HG03095 (cell line): ENCODE measurements around the gene CACNB4.

Source experiments
- ATAC-seq: cut with Tn5 transposase; IDR thresholded peaks from one replicate; pipeline ENCODE4 v1.9.1; 2021; ENCODE audit warnings: moderate library complexity; ENCODE audit not compliant: unreplicated experiment

CACNB4 gene

DNA sequence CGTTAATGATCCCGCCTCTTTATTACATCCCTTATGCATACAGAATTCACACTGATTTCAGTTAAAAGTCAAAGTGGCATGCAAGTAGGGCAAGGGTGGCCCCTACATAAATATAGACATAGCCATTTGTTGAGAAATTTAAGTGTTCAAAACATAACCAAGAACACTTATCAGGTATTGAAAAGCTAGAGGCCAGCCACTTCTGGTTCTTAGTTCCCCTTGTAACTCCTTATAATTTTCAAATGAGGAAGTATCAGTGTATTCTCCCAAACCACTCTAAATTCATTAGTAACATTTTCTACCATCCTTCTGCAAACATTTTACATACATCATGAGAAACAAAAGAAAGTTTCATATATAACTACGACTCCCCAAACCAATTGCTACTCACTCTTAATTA, 264.9 kb downstream of the CACNB4 start:
- peak; percentile 76 for ATAC-seq

DNA sequence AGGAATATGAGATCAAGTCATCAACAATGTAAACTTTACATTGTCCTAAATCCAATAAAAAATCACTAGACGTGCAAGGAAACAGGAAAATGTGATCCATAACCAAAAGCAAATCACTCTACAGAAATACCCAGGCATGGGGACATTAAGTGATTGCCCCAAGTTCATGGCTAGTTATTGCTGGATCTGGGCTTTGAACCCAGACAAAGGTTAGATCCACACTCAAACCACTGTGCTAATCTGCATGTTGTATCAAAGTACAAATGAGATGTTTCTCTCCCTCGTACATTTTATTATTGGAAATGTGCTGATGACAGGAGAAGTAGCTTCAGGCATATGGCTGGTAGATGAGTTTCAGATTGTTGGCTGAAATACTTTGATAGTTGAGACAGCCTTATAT, 267.9 kb downstream of the CACNB4 start:
- no peak for ATAC-seq

DNA sequence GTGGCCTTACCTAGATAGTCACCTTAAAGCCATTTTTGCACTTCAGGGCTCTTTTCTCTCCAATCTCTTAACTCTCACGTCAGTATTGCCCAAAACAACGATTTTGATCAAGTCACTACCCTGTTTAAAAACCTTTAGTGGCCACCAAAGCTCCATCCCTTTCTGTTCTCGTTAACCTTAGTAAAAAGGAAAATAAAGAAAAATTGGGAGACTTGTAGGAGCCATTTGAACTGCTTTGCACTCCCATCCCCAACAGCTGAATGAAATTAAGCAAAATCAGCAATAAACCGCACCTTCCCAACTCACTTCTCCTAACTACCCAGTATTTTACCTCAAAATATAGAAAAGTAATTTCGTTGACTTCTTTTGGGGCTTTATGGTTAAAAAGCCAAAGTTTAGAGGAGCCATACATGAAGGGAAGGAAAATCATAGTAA, 269.9 kb downstream of the CACNB4 start:
- ATAC-seq = no peak

DNA sequence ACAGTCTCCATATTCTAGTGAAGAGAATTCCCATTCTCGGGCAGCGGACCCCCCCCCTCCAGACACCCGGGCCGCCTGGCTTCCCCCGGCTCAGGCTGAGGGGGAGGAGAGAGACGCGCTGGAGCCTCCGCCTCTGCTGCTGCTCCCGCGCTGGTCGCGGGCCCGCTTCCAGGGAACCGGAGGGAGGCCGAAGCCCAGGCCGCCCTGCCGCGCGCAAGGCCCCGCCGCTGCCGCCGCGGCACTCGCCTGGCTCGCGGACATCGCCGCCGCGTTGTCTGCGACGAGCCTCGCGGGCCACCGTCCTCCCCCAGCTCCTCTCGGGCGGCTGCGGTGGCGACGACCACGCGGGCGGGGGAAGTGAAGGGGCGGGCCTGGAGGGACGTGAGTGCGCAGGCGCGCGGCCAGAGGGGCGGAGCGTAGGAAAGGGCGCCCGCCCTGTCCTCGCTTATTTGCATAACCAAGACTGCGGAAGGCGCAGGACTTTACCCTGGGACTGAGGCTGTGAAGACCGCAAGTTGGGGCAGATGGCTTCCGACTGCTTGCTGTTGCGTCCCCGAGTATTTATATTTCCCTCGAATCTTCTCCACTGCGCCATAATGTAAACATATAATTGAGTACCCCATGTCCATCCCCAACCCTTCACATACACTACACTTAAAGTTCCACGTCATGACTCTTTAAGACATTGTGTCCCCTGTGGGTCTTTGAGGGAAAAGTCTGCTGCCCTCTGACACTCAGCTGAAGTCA, 270.5 kb downstream of the CACNB4 start, which contains the start of gene ARL5A:
TSS of gene ARL5A (minus strand) at position 279 of the 747 bp plus-strand sequence. CDS start at position 34, 245 bp downstream.
- ATAC-seq = peak; percentile 96

DNA sequence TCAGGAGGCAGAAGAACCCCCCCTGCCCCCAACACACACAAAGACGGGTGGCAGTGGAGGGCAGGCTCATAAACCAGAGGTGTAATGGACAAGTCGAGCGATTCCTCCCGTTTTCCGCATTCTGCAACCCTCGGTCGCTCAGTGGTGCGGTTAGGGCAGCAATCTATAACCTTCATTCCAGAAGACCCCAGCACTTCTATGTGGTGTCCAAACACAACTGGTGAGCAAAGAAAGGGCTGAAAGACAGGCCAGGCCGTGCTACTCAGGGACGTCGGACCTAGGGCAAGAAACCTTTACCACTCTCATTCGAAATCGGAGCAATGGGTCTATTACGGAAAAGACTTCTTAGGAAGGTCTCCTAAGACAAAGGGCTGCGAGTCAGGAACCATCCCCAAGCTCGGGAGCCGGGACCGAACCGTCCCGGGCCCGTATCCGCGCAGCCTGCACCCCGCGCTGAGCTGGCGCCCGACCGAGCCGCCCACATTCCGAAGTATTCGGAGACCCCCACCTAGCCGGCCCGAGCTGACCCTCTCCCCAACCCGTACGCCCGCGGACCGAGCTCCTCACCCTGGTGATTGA, 271.2 kb downstream of the CACNB4 start:
- peak; percentile 16 for ATAC-seq

DNA sequence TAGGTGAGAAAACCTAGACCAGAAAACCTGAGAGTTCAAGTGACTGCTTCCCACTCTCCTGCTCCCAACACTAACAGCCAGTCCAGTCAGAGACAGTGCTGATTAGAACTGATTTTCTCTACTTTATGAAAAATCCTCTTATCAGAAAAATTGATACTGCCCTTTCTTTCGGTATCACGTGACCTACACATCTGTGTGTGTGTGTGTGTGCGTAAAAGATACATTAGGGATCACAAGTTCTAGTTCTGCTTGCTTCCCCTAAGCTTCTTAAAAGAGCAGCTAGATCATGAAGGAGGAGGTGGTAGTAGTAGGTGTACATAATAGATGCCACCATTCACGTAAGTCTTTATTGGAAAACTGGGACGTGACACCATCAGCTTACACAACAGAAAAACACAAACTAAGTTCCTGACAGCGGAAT, 272.1 kb downstream of the CACNB4 start:
- ATAC-seq = no peak

DNA sequence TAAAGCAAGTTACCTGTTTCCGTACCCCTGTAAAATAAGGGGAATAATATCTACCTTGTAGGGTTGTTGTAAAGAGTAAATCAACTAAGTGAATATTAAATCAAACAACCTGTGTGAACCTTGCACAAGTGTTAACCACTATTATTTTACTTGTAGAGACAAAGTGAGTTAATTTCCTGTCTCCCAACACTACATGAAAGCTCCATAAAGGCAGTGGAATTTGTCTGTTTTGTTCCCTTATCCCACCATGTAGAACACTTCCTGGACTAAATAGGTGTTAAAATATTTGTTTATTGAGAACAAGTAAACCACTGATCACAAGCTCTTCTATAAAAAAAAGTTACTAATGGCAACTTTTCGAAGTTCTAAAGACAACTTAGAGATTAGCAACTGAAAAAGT, 274.0 kb downstream of the CACNB4 start:
- no peak for ATAC-seq

DNA sequence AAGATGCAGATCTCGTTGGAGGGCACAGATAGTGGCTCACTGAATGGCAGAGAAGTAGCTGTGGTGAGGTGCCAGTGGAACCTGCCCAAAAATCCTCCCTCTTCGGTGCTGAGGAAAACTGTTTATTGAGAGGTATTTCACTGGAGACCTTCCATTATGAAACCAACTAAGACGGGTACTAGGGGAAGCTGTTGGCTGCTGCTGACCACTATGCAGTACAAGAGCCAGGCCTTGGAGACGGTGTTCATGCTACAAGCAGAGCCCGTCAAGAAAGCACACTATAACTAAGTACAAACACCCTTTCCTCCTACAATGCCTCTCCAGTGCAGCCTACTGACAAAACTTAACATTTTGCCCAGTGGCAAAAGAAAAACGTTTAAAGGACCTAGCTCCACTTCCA, 275.2 kb downstream of the CACNB4 start:
- no peak for ATAC-seq

DNA sequence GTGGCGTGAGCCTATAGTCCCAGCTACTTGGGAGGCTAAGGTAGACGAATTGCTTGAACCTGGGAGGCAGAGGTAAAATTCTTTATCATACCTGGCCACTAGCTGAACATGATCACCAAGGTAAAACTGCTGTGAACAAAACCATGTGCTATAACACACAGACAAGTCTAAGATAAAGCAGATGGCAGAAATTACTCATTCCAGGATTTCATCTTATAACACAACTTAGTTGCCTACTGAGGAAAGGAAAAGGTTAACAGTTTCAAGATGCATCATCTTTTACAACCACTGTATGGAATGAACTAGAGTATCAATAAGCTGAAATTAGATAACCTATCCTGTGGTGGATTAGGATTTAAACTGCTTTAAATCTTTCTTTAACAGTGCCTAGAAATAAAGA, 278.9 kb downstream of the CACNB4 start:
- ATAC-seq = no peak

DNA sequence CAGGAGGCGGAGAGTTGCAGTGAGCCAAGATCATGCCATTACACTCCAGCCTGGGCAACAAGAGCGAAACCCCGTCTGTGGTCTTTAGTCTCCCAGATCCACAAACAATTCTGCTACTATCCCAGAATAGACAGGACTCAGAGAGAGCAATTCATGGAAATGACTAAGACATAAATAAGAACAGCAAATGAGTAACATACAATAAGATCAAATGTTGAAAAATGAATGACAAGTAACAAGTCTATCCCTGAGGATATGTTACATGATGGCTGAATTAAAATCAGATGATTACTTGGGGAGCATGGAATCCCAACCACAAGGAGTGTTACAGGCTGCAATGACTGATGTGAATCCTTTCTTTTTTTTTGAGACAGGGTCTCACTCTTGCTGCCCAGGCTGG, 280.9 kb downstream of the CACNB4 start:
- no peak for ATAC-seq

DNA sequence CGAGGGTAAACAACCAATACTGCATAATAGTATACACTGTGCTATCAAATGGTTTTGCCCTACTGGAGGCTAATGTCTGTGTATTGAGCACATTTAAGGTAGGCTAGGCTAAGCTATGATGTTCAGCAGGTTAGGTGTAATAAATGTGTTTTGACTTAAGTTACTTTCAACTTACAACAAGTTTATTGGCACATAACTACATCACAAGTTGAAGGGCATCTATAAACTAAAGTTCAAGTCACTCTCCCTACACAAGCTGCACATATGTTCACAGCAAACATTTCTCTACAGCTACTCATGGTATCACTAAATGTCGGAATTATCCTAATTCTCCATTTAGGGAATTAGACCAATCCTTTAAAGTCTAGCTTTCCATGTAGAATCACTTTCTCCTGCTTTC, 282.0 kb downstream of the CACNB4 start:
- ATAC-seq = no peak

DNA sequence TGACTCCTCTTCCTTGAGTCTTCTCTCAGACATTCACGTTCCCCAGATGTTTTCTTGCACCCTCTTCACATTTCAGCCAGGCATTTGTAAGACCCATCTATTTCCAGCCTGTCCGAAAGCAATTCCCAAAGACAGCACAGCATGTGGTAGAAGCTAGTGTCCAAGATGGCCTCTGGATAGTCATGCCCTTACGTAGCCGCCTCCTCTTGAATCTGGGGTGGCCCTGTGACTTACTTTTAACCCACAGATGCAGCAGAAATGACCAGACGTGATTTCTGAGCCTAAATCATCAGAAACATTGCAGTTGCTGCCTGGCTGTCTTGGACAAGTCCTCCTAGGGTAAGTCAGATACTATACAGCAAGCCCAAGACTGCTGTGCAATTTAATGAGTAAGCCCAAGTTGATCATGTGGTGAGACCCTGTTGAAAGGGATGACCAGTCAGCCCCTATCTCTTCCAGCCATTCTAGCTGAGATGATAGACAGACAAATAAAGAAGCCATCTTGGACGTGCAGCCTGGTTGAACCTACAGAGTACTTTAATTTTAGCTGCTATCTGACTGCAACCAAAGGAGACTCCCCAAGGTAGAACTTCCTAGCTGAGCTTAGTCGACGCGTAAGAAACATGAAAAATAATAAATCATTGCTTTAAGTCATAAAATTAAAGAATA, 282.9 kb downstream of the CACNB4 start:
- no peak for ATAC-seq

DNA sequence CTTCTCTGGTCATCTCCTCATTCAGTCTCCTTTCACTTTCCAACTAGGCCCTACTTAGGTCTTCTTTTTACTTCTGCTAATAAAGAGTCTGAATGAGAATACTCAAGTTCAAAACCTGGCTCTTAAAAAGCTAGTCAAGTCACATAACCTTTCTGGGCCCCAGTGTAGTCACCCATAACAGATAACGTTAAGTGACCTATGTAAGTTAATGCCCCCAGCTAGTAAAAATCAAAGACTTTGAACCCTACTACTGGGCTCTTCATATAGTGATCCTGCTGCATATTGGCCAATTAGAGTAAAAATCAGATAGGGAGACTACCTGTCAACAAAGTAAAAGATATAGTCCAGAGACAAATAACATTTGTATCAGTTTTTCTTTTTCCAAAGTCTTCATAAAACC, 288.4 kb downstream of the CACNB4 start:
- no peak for ATAC-seq

DNA sequence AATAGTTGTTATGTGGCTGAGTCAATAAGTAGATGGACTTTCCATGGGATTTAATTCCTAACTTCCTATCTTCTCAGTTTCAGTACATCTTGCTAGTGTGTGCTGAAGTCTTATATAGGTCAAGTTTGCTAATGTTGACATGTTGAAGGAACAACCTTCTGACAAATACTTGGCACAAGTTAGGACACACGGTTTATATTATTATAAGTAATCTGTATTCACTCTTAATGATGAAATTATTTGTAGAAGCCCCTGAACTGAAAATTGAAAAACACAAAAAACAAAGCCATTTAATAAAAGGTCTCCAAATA, 289.8 kb downstream of the CACNB4 start:
- ATAC-seq = no peak

DNA sequence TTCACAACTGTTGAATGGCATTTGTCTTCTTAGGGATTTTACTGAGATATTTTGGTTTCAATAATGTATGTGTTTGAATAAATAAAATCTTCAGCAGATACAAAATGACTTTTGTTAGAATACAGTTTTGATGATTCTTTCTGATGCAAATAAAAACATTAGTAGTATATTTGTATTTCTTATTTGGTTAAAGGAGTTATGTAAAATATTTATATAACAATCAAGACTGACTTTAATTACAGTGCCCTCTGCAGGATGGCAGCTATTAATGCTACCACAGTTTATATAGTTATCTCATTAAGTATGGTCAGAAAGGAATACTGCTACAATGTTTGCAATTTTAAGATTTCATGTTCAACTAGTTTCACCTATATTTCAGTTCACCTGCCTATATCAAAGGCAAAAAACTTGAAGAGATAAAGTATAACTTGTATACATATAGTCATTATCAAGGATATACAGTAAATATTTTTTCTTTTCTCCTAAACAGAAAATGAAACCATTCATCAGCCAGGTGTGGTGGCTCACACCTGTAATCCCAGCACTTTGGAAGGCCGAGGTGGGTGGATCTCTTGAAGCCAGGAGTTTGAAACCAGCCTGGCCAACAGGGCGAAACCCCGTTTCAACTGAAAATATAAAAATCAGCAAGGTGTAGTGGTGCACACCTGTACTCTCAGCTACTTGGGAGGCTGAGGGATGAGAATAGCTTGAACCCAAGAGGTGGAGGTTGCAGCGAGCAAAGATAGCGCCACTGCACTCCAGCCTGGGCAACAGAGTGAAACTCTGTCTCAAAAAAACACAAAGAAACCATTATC, 290.4 kb downstream of the CACNB4 start:
- ATAC-seq = no peak

DNA sequence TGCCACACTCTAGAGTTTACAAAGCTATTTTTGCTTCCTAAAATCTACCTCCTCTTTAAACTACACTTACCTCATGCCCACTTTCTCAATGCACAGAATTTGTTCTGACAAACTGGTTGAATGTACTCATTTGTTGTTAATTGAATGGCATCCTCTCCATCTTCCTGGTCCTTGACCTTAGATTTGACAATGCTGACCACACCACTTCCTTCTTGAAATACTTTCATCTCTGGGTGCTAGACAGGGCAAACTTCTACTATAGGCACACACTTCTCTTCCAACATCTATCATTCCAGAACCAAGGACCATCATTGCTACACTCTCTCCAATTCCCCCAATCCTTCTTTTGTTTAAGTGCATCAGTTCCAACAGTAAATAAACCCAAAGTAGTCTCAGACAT, 292.9 kb downstream of the CACNB4 start:
- ATAC-seq = no peak

DNA sequence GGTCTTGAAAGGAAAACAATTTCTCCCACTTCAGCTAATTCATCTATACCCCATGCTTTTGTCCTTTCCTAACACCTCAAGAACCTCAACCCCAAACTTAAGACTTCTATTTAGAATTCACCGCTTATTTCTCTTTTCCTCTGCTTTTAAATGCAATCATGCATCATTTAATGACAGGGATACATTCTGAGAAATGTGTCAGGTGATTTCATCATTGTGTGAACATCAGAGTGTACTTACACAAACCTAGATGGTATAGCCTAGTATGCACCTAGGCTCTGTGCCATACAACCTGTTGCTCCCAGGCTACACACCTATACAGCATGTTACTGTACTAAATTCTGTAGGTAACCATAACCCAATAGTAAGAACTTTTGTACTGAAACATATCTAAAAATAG, 293.5 kb downstream of the CACNB4 start:
- no peak for ATAC-seq

DNA sequence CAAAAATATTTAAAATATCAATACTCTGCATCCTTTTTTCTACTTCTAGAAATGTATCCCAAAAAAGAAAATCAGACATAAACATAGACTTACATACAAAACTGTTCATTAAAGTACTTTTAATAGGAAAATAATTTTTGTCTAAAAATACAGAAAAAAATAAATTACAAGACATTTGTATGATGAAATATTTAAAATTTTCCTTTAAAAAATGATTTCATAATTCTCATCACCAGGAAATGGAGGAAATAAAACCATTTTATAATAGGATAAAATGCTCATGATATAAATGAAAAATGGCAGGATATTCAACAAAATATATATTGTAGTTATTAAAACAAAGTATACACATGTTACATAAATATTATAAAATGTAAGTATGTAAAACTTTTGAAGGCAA, 295.0 kb downstream of the CACNB4 start:
- no peak for ATAC-seq

DNA sequence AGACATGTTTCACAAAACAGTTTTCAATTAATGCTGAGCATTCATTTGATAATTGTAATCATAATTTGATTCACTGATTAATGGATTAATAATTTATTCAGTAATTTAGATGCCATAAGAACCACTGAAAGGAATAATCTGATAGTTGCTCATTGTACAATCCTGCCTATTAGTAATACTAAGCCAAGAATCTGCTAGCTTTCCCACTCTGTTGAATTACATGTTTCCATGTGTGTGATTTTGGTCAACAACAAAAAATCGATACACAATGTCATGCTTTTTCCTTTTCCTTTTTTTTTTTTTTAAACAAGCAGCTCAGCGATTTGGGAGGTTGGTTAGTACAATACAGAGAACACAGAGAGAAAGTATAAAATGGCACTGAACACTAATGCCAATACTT, 296.5 kb downstream of the CACNB4 start:
- no peak for ATAC-seq

DNA sequence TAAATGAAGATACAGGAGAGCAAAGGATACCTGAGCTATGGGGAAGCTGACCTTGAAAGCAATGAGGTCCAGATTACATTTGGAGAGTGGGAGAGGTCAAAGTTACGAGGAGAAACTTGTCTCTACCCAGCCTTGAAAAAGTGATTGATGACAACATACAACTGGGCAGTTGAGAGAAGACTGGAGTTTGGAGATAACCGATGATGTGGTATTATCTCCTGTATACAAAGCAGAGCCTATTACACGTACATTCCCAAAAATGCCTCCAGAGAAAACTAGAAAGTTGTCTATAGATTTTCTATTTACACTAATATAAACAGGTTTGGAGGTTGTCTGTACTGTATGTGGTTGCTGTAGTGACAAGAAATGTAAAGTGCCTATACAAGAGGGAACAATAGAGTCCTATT, 299.0 kb downstream of the CACNB4 start:
- ATAC-seq = no peak

DNA sequence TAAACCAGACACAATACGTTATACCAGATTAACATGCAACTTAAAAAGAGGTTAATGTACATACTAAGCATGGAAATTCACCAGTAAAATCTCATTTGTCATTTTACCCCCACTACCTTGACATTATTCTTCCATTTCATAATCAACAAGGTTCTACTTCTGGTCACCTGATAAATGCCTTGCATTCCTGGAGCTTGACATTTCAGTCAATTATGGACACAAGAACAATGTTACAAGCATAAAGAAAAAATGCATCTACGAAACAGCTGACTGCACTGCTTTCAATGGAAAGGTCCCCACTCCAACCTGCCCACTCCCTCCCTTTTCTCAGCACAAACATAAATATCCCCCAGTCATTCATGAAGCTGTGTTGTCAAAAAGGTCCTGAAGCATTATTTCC, 302.1 kb downstream of the CACNB4 start:
- no peak for ATAC-seq
